HPDE6-E6E7 (cell line): ENCODE results near the gene CLIC6.
"Not testable (repeated sequence)": the region's sequence is repeated elsewhere in the genome, so short reads cannot be mapped to it uniquely, and the experiment has no call there.

Experiments used
- DNase-seq: peaks from one replicate; pipeline ENCODE4 v3.0.0; 2011; ENCODE audit warnings: missing footprints; ENCODE audit errors: extremely low spot score

Gene CLIC6

GRCh38 chr21:34692458-34693020 lies 23.7 kb downstream of the CLIC6 start:
- no peak for DNase-seq

GRCh38 chr21:34693192-34693810 lies 24.5 kb downstream of the CLIC6 start:
- DNase-seq = peak; percentile 50

- DNase-seq = no peak
Observed at GRCh38 chr21:34695434-34695833, 26.6 kb downstream of the CLIC6 start.

DNA sequence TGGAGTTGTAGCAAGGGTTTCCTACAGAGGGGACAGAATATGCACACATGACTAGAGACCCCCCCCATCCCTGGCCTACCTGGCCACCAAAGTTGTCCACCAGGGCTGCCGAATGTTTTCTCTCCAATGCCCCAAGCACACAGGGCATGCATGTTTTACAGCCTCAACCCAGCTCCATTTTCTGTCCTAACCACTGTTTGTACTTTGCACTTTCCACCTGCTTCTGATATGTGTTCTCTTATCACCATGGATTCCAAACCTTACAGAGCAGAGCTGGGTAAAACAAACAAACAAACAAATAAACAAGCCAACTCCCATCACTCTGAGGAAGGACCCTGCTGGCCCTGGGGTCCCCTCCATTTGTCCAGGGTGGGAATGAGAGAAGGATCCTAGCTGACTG lies 27.3 kb downstream of the CLIC6 start:
- DNase-seq = no peak

GRCh38 chr21:34697826-34698225 lies 29.0 kb downstream of the CLIC6 start:
- no peak for DNase-seq

DNA sequence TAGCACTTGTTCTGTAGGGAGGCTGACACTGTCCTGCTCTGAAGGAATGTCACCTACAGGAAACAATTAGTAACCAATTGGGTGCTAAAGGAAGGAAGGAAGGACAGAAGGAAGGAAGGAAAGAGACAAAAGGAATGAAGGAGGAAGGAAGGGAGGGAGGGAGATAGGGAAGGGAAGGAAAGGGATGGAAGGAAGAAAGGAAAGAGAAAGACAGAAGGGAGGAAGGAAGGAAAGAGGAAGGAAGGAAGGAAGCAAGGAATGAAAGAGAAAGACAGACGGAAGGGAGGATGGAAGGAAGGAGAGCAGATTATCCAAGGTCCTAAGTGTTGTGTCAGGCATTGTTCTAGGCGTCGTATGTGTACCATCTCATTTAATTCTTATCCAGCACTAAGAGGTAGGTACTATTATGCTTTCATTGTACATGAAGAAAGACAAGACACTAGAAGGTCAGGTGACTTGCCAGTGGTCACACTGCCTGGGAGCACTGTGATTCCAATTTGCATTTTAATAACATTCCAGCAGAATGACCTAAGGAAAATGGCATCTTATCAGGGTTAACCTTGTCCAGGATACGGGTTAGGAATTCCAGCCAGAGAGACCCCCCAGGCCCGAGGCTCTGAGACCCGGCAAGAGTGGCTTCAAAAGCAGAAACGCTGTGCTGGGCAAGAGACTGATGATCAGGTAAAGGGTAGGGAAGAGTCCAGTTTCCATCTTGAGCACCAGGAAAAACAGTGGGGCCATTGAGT lies 29.6 kb downstream of the CLIC6 start:
- DNase-seq = no peak

DNA sequence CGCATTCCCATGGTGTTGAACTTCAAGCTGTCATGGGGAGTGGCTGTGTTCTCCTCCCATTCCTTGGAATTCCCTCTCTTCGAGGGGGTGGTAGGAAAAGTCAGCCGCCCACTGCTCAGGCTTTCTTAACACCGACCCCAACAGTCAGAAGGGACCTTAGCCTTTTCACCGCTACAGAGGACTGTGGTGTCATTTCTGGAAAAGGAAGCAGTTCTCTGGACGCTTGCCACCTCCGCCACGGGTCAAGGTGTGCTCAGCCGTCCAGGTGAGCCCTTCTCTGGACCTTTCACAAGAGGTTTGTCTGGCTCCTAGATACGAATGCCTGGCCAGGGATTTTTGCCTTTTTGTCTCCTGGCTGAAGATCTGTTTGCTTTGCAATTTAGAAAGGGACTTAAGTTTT lies 31.8 kb downstream of the CLIC6 start:
- DNase-seq = no peak

- no peak for DNase-seq
Observed at GRCh38 chr21:34701726-34702125, 32.9 kb downstream of the CLIC6 start.

GRCh38 chr21:34702341-34703170 lies 33.8 kb downstream of the CLIC6 start:
- DNase-seq = peak; percentile 36

DNA sequence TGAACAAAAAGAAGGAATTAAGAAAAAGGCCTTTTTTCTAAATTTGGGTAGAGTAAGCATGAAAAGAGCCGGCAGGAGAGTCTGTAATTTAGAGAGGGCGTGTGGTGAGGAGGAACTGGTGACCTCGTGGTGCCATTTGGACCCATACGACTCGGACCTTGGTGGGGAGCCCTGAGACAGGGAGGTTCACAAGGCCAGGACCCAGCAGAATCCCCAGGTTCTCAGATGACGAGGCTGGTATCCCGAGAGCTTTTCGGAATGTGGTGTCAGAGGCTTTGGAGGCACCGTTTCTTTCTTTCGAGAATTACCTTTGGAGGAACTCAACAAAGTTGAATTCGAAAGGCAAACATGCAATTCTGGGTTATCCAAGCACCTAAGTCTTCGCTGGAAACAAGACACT lies 34.8 kb downstream of the CLIC6 start:
- DNase-seq = no peak

DNA sequence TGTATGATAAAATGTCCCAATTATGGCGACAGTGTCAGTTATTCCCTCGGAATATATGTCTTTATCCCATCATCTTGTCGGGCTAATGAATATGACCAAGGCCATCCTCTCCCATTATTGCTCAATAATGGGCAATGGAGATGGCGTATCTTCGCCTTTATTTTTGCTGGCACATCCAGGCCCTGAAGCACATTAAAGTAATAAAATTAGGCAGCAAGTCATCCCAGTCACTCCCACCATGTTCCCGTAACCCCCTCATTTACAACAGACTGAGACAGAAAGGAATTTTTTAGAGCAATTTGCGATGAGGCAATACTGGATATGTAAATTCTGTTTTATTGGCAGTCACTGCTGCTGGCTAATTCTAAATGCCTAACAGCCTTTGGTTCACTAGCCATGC lies 35.3 kb downstream of the CLIC6 start:
- DNase-seq = no peak

GRCh38 chr21:34705011-34705410 lies 36.2 kb downstream of the CLIC6 start:
- DNase-seq = peak; percentile 26

GRCh38 chr21:34706337-34706736 lies 37.5 kb downstream of the CLIC6 start:
- no peak for DNase-seq

DNA sequence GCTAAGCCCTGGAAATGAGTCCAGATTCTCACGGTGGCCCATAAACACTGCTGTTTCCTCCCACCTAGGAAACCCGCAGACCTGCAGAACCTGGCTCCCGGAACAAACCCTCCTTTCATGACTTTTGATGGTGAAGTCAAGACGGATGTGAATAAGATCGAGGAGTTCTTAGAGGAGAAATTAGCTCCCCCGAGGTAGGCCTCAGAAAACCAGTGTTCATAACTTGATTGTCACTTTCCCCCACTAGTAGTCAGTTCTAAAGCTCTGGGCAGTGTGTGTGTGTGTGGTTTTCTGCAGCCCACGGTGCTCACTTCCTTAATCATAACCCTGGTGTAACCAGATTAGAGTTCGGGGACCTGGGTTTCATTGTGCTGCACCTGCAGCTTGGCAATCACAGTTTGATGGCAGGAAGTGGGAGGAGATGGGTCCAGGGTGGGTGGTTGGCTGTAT lies 39.1 kb downstream of the CLIC6 start:
- no peak for DNase-seq

- DNase-seq = no peak
Observed at GRCh38 chr21:34713621-34714020, 44.8 kb downstream of the CLIC6 start.

DNA sequence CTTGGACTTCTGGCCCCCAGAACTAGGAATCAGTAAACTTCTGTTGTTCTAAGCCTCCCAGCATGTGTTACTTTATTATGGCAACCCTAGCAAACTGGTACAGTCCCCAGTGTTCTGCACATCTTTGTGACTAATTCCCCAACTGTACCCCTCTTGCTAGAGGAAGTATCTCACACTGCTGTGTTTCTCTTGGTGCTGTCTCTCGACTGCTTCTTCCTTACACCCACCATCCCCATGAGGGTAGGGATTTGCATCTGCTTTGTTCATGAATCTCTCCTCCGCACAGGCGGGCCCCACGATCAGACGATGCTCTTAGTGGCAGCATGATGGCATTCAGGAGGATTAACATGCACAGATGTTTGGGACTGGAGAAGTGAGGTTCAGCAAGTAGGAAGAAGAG lies 46.7 kb downstream of the CLIC6 start:
- DNase-seq = no peak

GRCh38 chr21:34715985-34716596 lies 47.3 kb downstream of the CLIC6 start:
- no peak for DNase-seq

- DNase-seq = not testable (repeated sequence)
Observed at GRCh38 chr21:34718529-34718928, 49.7 kb downstream of the CLIC6 start.

GRCh38 chr21:34722684-34723300 lies 54.0 kb downstream of the CLIC6 start:
- no peak for DNase-seq

DNA sequence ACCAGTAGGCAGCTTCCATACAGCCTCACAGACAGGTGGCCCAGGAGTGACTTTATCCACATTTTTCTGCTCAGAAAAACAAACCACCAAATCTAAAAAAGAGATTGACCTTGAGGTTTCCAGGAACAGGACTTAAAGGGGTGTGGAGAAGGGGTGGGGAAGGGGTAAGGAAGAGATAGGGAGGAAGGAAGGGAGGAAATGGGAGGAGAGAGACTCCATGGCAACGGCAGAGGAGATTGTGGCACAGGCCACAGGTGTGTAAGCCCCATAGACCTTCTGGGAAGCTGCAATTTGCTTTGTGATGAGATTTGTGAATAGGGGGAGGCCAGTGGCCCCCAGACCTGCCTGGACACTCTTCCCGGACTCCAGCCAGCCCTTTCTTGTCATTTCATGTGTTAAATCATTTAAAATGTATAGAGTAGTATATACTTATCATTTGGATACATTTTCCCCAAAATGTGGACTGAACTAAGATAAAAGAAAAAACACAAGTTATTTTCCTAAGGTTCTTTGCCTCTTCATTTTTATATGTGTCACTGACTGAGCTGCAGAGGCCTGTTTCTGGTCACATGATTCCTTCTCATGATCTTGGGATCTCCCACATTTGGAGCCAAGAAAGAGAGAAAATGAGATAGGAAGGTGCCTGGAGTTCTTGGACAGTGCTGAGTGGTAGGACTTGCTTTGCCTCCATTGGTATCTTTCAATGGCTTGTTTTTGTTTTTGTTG lies 55.5 kb downstream of the CLIC6 start:
- DNase-seq = no peak

DNA sequence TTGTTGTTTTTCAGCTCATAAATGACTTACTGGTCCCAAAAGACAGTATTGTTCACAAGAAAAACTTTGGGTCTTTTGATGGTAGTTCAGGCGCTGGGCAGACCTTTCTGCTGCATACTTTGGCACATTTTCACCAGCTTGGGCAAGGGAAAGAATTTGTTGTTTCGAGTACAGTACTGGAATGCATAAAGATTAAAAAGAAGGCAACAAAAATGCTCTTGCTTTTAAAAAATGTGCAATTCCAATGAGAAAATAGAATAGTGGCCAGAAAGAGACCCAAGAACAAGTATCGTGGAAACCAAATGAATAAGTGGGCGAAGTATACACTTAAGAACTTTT lies 56.0 kb downstream of the CLIC6 start:
- DNase-seq = no peak
